ENCODE data around the gene REEP1.

GRCh38 chr2:86275384-86275799 lies 62.0 kb downstream of the REEP1 start:
- TF ChIP-seq YY1 (IDR thresholded peaks at IDR 0.05; ENCODE audit: insufficient read depth, insufficient read length) (no peak), ZNF274 (IDR thresholded peaks at IDR 0.05; ENCODE audit: low read depth, low read length) (no peak)
